NCI-H2196 treated with DMSO at 0.1 percent for 48 hours (cell line): ENCODE results near the gene POTEF.
"Not testable (repeated sequence)": the region's sequence is repeated elsewhere in the genome, so short reads cannot be mapped to it uniquely, and the experiment has no call there.

Source experiments
- DNase-seq: peaks from one replicate; lab custom pipeline; 2025; ENCODE audit not compliant: unreplicated experiment; lab: John Stamatoyannopoulos, UW

POTEF gene

GRCh38 chr2:130152816-130153595 lies 24.0 kb upstream of the POTEF start:
- no peak for DNase-seq

- not testable (repeated sequence) for DNase-seq
These were observed 23.3 kb upstream of the POTEF start for GRCh38 chr2:130152136-130152815.

- not testable (repeated sequence) for DNase-seq
These were observed 22.1 kb upstream of the POTEF start for GRCh38 chr2:130151145-130151512.

GRCh38 chr2:130150181-130151144 lies 21.4 kb upstream of the POTEF start:
- DNase-seq = no peak

- not testable (repeated sequence) for DNase-seq
These were observed 19.5 kb upstream of the POTEF start for GRCh38 chr2:130148515-130148914.

GRCh38 chr2:130145006-130145414 lies 16.0 kb upstream of the POTEF start, which contains the start of gene CCDC74B:
TSS of gene CCDC74B (minus strand) at chr2:130145112. CDS start at chr2:130144996, 116 bp downstream.
- peak; percentile 31 for DNase-seq

- not testable (repeated sequence) for DNase-seq
These were observed 14.4 kb upstream of the POTEF start for GRCh38 chr2:130143266-130144039.

- DNase-seq = not testable (repeated sequence)
These were observed 13.6 kb upstream of the POTEF start for GRCh38 chr2:130142396-130143265.

GRCh38 chr2:130141645-130142370 lies 12.8 kb upstream of the POTEF start:
- DNase-seq = not testable (repeated sequence)

GRCh38 chr2:130141002-130141401 lies 12.0 kb upstream of the POTEF start:
- DNase-seq = not testable (repeated sequence)

GRCh38 chr2:130140516-130140915 lies 11.5 kb upstream of the POTEF start:
- not testable (repeated sequence) for DNase-seq

- peak; percentile 30 for DNase-seq
These were observed 10.6 kb upstream of the POTEF start for GRCh38 chr2:130139331-130140280.

GRCh38 chr2:130138841-130139251 lies 9.8 kb upstream of the POTEF start:
- peak; percentile 51 for DNase-seq

- DNase-seq = not testable (repeated sequence)
These were observed 9.3 kb upstream of the POTEF start for GRCh38 chr2:130138326-130138725.

- DNase-seq = not testable (repeated sequence)
These were observed 8.1 kb upstream of the POTEF start for GRCh38 chr2:130137118-130137517.

- not testable (repeated sequence) for DNase-seq
These were observed 7.5 kb upstream of the POTEF start for GRCh38 chr2:130136546-130136945.

GRCh38 chr2:130135692-130136541 lies 6.9 kb upstream of the POTEF start:
- DNase-seq = no peak
